ENCODE measurements around the gene AP4E1. TPM values are rescaled to one million over a fixed set of nuclear protein-coding genes. Genes with fewer than 3 reads are reported as not detected.

Gene AP4E1
- total RNA-seq (2022; extraction: Qiagen RNA extraction), result 8.0 to 11.5 TPM (median 10.2 TPM) in 5 replicates

GRCh38 chr15:50908209-50909009, at the start of gene AP4E1:
AP4E1 (plus strand) TSS chr15:50908683; CDS start chr15:50908779, 96 bp downstream.

Other genes with a start within 250 kb of the AP4E1 start
- 22.4 to 26.7 TPM (median 23.8 TPM) in 5 replicates for gene TRPM7, start 221.9 kb upstream of the AP4E1 start, total RNA-seq (2022; extraction: Qiagen RNA extraction)
- gene SPPL2A, start 143.0 kb upstream of the AP4E1 start, total RNA-seq (2022; extraction: Qiagen RNA extraction), result 72.1 to 112 TPM (median 107 TPM) in 5 replicates
- gene TNFAIP8L3, start 186.2 kb downstream of the AP4E1 start, total RNA-seq (2022; extraction: Qiagen RNA extraction), result 34.7 to 45.3 TPM (median 41.9 TPM) in 5 replicates